Fibroblast of skin of scalp (primary cell): ENCODE results near the gene ARHGEF3.
"Not testable (repeated sequence)": the region's sequence is repeated elsewhere in the genome, so short reads cannot be mapped to it uniquely, and the experiment has no call there.

Experiments used
- DNase-seq: peaks from one replicate; pipeline ENCODE4 v3.0.0-alpha.2; 2013

The ARHGEF3 gene

GRCh38 chr3:56769116-56769707, 32.5 kb downstream of the ARHGEF3 start:
- no peak for DNase-seq

DNA sequence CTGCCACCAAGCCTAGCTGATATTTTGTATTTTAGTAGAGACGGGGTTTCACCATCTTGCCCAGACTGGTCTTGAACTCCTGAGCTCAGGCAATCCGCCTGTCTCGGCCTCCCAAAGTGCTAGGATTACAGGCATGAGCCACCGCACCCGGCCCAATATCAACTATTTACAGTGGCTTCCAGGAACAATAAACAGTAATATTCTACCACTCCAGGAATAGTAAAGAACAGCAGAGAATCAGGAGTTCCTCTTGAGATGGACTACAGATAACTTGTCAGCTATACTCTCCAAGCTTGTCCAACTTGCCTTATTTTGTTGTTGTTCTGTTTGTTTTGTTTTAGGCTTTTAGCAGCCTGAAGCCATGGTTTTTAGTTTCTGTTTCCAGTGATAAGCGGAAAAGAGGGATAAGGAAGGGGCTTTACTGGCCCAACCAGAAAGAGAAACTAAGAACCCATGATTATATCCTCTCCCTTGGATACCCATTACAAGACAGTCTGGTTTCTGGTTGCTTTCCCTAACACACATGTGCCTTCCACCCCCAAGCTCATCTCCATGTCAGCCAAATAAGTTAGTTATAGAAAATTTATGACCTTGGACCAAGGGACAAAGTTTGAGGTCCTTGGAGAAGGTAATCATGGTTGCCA, 36.7 kb downstream of the ARHGEF3 start:
- DNase-seq: no peak

DNA sequence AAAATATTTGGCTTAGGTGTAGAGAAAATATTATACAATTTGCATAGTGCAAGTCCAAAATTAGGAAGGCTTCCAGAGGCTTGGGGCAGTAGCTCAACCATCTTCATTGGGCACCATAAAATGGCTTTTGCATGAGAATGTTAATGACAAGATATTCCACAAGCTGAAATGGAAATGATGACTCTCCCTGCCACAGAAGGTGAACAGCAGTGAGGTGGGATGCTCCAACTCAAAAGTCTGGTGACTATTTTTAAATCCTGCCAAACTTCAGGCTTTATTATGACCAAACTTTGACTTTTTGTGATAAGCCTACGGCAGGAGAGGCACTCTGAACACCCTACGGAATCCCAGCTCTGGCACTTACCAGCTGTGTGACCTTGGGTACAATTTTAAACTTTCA, 37.6 kb downstream of the ARHGEF3 start:
- DNase-seq: no peak

GRCh38 chr3:56763233-56763632, 38.5 kb downstream of the ARHGEF3 start:
- no peak for DNase-seq

- DNase-seq: no peak
Measured at GRCh38 chr3:56762718-56763117, 39.0 kb downstream of the ARHGEF3 start.

- DNase-seq: peak; percentile 18
Measured at GRCh38 chr3:56761887-56762651, 39.7 kb downstream of the ARHGEF3 start.

GRCh38 chr3:56761023-56761422, 40.7 kb downstream of the ARHGEF3 start:
- DNase-seq: no peak

DNA sequence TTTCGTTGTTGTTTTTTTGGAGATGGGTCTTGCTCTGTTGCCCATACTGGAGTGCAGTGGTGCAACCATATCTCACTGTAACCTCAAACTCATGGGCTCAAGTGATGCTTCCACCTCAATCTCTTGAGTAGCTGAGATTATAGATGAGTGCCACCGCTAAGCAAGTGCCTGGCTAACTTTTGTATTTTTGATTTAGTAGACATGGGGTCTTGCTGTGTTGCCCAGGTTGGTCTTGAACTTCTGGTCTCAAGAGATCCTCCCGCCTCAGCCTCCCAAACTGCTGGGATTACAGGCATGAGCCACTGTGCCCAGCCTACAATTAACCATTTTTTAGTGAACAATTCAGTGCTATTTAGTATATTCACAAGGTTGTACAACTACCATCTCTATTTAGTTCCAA, 42.2 kb downstream of the ARHGEF3 start:
- no peak for DNase-seq

- DNase-seq: peak; percentile 48
Measured at GRCh38 chr3:56758539-56758981, 43.2 kb downstream of the ARHGEF3 start.

GRCh38 chr3:56758042-56758441, 43.7 kb downstream of the ARHGEF3 start:
- not testable (repeated sequence) for DNase-seq

- DNase-seq: no peak
Measured at GRCh38 chr3:56754741-56755417, 46.9 kb downstream of the ARHGEF3 start.

DNA sequence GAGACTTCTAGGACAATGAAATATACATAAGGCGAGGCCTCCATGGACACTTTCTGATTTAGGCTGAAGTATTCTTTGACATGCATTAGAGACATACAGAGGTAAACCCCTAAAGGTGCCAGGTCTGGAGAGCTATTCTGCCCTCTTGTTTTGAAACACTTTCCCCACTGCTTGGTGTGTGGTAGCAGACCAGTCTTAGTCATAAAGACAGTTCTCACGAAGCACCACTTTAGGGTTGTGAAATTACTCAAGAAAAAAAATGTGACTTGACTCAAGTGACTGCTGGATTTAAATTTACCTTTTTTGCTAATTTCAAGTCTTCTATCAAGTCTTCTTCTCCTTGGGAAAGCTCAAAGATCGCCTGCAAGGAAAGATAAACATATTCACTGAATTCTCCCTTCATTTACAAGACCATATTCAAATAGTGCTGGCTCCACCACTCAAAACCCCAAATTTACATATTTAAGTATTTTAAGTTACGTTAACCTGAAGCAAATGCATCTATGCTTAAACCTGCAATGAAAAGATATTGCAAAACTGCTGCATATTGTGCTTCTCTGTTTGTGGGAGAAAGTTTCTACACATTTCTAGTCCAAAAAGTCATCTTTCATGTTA, 48.4 kb downstream of the ARHGEF3 start:
- peak; percentile 12 for DNase-seq

- DNase-seq: no peak
Measured at GRCh38 chr3:56751056-56751707, 50.6 kb downstream of the ARHGEF3 start.

DNA sequence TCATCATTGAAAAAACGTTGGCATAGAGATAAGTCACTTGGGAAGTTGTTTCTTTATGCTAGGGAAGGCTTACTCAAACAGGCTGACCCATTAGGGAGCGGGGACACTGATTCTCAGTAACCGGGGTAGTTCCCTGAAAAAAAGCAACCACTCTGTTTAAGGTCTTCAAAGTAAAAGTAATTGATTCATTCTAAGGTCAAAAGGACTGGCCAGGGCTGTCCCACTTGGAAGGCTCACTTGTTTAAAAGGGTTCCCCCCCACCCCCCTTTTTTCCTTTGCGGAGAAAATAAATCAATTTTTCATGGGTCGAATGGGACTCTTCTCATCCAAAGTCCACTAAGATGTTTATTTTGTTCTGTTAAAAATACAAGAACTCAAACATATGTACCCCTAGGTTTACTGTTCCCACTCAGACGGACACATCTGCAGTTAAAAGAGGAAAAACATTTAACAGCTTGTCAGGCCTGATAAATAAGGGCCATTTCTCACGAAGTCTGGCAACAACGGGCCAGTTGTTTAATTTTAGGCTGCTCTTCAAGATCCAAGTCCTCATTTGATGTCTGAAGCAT, 53.0 kb downstream of the ARHGEF3 start:
- DNase-seq: no peak

GRCh38 chr3:56747150-56747549, 54.6 kb downstream of the ARHGEF3 start:
- DNase-seq: no peak

- DNase-seq: no peak
Measured at GRCh38 chr3:56744016-56744415, 57.7 kb downstream of the ARHGEF3 start.

DNA sequence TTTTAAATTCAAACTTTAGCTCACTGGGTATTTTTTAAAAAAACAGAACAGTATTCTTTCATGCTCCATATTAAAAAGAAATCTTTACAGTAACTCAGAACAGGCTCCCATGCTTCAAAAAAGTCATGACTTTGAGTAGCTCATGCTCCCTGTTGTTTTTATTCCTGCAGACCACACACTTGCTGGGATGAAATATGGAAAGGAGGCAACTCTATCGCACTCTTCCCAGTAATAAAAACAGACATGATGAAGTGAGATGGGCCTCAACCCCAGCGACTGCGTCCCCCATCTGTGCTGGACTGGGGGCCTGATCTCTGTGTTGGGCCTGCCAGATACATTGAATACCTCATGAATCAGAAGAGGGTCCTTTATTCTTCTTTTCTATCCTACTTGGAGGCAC, 58.9 kb downstream of the ARHGEF3 start:
- DNase-seq: no peak

DNA sequence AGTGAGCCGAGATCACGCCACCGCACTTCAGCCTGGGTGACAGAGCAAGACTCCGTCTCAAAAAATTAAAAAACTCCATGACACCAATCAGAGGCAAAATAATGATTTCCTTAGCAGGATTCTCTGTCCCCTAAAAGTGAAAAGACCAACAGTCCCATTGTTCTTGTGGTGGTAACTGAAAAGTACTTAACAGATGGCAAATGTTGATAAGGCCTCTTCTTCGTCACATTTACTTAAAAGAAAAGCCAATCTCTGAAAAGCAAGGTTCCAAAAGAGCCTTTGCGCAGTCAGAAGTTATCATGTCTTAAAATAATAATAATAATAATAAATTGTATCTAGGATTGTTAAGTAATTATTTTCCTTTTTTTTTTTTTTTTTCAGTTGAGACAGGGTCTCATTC, 62.7 kb downstream of the ARHGEF3 start:
- no peak for DNase-seq

DNA sequence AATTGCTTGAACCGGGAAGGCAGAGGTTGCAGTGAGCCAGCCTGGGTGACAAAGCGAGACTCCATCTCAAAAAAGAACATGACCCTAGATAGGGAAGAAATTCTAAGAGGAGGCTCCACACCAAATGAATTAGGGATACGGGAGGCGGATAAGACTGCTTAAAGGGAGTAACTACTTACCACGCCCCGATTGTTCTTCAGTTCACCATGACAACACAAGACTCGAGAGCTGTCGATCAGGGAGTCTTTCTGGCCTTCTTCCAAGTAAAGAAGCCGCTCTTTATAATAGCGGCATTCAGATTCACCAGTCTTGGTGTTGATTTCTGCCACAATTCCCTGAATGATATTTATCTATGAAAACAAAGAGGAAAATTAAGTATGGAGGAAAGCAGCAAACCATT, 64.7 kb downstream of the ARHGEF3 start:
- DNase-seq: no peak

GRCh38 chr3:56732109-56732508, 69.6 kb downstream of the ARHGEF3 start:
- DNase-seq: no peak

DNA sequence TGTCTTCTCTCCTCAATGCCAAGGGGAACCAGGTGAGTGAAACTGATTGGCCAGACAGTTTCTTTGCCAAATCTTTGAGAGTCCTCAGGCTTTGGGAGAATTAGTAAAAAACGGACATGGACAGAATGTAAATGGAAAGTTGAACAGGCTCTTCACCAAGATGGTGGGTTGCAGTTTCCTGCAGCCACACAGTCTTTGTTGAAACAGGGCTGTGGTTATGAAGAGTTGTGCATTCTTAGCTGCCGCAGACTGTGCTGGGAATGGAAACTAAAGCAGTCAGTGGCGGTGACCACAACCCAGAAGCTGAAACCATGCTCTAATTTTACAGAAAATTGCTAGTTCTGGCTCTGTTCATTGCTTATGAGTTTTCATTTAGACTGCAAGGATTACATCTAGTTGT, 76.6 kb downstream of the ARHGEF3 start:
- no peak for DNase-seq

DNA sequence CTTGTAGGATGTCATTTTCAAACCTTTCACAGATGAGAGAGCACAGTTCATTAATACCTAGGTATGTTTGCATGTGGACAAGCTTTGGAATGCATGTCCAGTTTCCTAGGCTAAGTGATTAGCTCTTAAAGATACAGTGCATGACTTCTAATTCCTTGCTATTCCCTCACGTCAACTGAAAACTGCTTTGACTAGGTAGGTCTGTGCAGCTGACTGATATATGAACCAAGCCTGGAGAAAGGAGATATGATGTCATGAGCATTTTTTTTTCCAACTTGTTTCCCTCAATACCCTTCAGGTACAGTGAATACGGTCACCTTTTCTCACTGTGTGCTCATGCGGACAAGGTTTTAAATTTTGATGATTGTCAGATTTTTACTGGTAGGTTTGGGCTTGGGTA, 77.1 kb downstream of the ARHGEF3 start:
- no peak for DNase-seq
